GM23338 (cell line): ENCODE results near the gene KDM4C. TPM values are rescaled to one million over a fixed set of nuclear protein-coding genes. Genes with fewer than 3 reads are reported as not detected.

Source experiments
- ATAC-seq: fragments of 200-7000 bp; cut with Tn5 transposase; 3 replicates; pipeline ENCODE4 v1.9.1; 2020
- DNase-seq: peaks from one replicate; pipeline ENCODE4 v3.0.0-alpha.2; 2015; ENCODE audit warnings: low spot score
- H2AFZ ChIP-seq: fragments of 200-600 bp; sonication (generic); 2 replicates; pipeline ENCODE4 v1.8.0; 2016; ENCODE audit warnings: antibody characterized with exemption, mild to moderate bottlenecking, moderate library complexity
- H3F3A ChIP-seq: fragments of 200-600 bp; sonication (generic); replicated peaks from 2 replicates; pipeline ENCODE4 v1.8.0; 2017; ENCODE audit warnings: antibody characterized with exemption, mixed run types, low read depth
- H3K27ac ChIP-seq: fragments of 200-600 bp; sonication (generic); 2 replicates; pipeline ENCODE4 v1.6.1; 2016; ENCODE audit warnings: low read depth
- H3K27me3 ChIP-seq: fragments of 200-600 bp; sonication (generic); 2 replicates; pipeline ENCODE4 v1.8.0; 2016; ENCODE audit warnings: mild to moderate bottlenecking, mixed run types, moderate library complexity; ENCODE audit not compliant: insufficient read depth
- H3K36me3 ChIP-seq: fragments of 200-600 bp; sonication (generic); 2 replicates; pipeline ENCODE4 v1.8.0; 2016; ENCODE audit warnings: mild to moderate bottlenecking; ENCODE audit not compliant: insufficient read depth
- H3K4me1 ChIP-seq: fragments of 200-600 bp; sonication (generic); 2 replicates; pipeline ENCODE4 v1.8.0; 2016; ENCODE audit warnings: mild to moderate bottlenecking, moderate library complexity; ENCODE audit not compliant: insufficient read depth
- H3K4me2 ChIP-seq: fragments of 200-600 bp; sonication (generic); 2 replicates; pipeline ENCODE4 v1.7.1; 2017; ENCODE audit warnings: mixed run types
- H3K4me3 ChIP-seq: fragments of 200-600 bp; sonication (generic); 2 replicates; pipeline ENCODE4 v1.6.1; 2016; ENCODE audit warnings: mixed run types
- H3K79me2 ChIP-seq: fragments of 200-600 bp; sonication (generic); replicated peaks from 2 replicates; pipeline ENCODE4 v1.8.0; 2017; ENCODE audit warnings: mild to moderate bottlenecking; ENCODE audit not compliant: insufficient read depth
- H3K9me2 ChIP-seq: fragments of 200-600 bp; sonication (generic); 2 replicates; pipeline ENCODE4 v1.8.0; 2017; ENCODE audit not compliant: insufficient read depth
- H4K20me1 ChIP-seq: fragments of 200-600 bp; sonication (generic); replicated peaks from 2 replicates; pipeline ENCODE4 v1.8.0; 2017; ENCODE audit warnings: mild to moderate bottlenecking; ENCODE audit not compliant: insufficient read depth
- H3K27ac Mint-ChIP-seq: 2 replicates; pipeline ENCODE4 v1.8.0; 2020; ENCODE audit warnings: inconsistent platforms, mild to moderate bottlenecking, moderate library complexity, mixed read lengths
- H3K27me3 Mint-ChIP-seq: 3 replicates; pipeline ENCODE4 v1.8.0; 2022; ENCODE audit warnings: low read depth, mild to moderate bottlenecking, moderate library complexity, mixed read lengths, inconsistent platforms; ENCODE audit not compliant: insufficient read depth, poor library complexity
- H3K36me3 Mint-ChIP-seq: 3 replicates; pipeline ENCODE4 v1.8.0; 2021; ENCODE audit warnings: low read depth, mild to moderate bottlenecking, inconsistent platforms, moderate library complexity, mixed read lengths
- H3K4me1 Mint-ChIP-seq: 3 replicates; pipeline ENCODE4 v1.8.0; 2020; ENCODE audit warnings: mild to moderate bottlenecking, inconsistent platforms, mixed read lengths
- H3K4me3 Mint-ChIP-seq: 3 replicates; pipeline ENCODE4 v1.8.0; 2021; ENCODE audit warnings: moderate library complexity, mild to moderate bottlenecking, inconsistent platforms, mixed read lengths
- H3K9me3 Mint-ChIP-seq: 3 replicates; pipeline ENCODE4 v1.8.0; 2020; ENCODE audit warnings: moderate library complexity, mild to moderate bottlenecking, inconsistent platforms, mixed read lengths
- EZH2 ChIP-seq: fragments of 200-600 bp; sonication (generic); IDR thresholded peaks from one replicate; pipeline ENCODE4 v1.8.0; 2017; ENCODE audit warnings: antibody characterized with exemption, mild to moderate bottlenecking, low read depth; ENCODE audit not compliant: unreplicated experiment
- EZH2phosphoT487 ChIP-seq: fragments of 200-600 bp; sonication (generic); IDR thresholded peaks from one replicate; pipeline ENCODE4 v1.8.1; 2018; ENCODE audit warnings: antibody characterized with exemption; ENCODE audit not compliant: unreplicated experiment
- JUNB ChIP-seq: IDR thresholded peaks from one replicate; pipeline ENCODE4 v1.6.1; 2016; ENCODE audit warnings: antibody characterized with exemption; ENCODE audit not compliant: unreplicated experiment
- NANOG ChIP-seq: IDR thresholded peaks from 2 replicates; pipeline ENCODE4 v1.6.1; 2016; ENCODE audit warnings: antibody characterized with exemption, borderline replicate concordance
- POLR2AphosphoS5 ChIP-seq: IDR thresholded peaks from 2 replicates; pipeline ENCODE4 v1.6.1; 2016; ENCODE audit warnings: antibody characterized with exemption, low read depth
- STAT1 ChIP-seq: IDR thresholded peaks from one replicate; pipeline ENCODE4 v1.6.1; 2016; ENCODE audit warnings: antibody characterized with exemption; ENCODE audit not compliant: unreplicated experiment
- ZNF114 ChIP-seq: fragments of 250-450 bp; sonication (Bioruptor Pico); IDR thresholded peaks from 2 replicates; pipeline ENCODE4 v1.5.0; 2020; ENCODE audit warnings: mild to moderate bottlenecking, moderate library complexity
- ZNF331 ChIP-seq: fragments of 250-450 bp; sonication (Bioruptor Pico); IDR thresholded peaks from 2 replicates; pipeline ENCODE4 v1.5.0; 2020; ENCODE audit warnings: low read depth, mild to moderate bottlenecking, moderate library complexity
- polyA plus RNA-seq: library from polyadenylated mRNA; unstranded; fragments of >200 nt; fragmentation: Nextera tagmentation; extraction: Ambion mirVana; gene quantifications from 2 replicates; pipeline ENCODE4 v1.2.1, GENCODE V29; 2016
- total RNA-seq: library from RNA; depleted of rRNA; stranded (reverse); fragments of >200 nt; shearing (Covaris generic); gene quantifications from 2 replicates; pipeline ENCODE4 v1.2.3, GENCODE V29; 2014
- TF ChIP-seq, protein P1 (sequence below): IDR thresholded peaks from 2 replicates; pipeline ENCODE4 v1.6.1; 2016; ENCODE audit warnings: antibody characterized with exemption
- TF ChIP-seq, protein P2 (sequence below): fragments of 250-450 bp; sonication (Bioruptor Pico); IDR thresholded peaks from 2 replicates; pipeline ENCODE4 v1.5.0; 2020; ENCODE audit warnings: mild to moderate bottlenecking, moderate library complexity
- TF ChIP-seq, protein P3 (sequence below), 2 experiments: fragments of 200-600 bp in 1 of 2; sonication (generic) in 1 of 2; conservative IDR thresholded peaks; 2 replicates each; pipeline versions ENCODE4 v1.5.1 to v1.6.1; 2016 to 2017; ENCODE audit warnings: antibody characterized with exemption in 2 of 2, low read depth in 2 of 2, mild to moderate bottlenecking in 2 of 2, moderate library complexity in 1 of 2
- TF ChIP-seq, protein P4 (sequence below): IDR thresholded peaks from one replicate; pipeline ENCODE4 v1.6.1; 2018; ENCODE audit warnings: antibody characterized with exemption; ENCODE audit not compliant: unreplicated experiment

The KDM4C gene
- total and polyA plus RNA-seq, 2 experiments from 2014 or later: 12.0 to 43.8 TPM

DNA sequence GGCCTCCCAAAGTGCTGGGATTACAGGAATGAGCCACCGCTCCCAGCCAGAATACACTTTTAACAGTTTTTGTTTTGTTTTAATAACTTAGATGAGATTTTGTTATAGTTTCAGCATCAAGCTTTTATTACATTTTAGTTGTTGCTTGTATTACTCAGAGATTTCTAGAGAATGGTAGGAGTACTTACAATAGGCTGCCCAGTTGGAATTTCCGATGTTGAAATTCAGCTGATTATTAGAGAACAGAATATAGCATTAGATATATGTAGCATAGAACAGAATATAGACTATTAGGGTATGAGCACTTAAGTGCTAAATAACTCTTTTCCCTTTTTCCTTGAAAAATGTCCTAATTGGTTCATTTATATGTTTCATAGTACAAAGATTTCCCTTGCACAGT is 6.2 kb downstream of the KDM4C start (continued):
- TF ChIP-seq, protein P1, sequence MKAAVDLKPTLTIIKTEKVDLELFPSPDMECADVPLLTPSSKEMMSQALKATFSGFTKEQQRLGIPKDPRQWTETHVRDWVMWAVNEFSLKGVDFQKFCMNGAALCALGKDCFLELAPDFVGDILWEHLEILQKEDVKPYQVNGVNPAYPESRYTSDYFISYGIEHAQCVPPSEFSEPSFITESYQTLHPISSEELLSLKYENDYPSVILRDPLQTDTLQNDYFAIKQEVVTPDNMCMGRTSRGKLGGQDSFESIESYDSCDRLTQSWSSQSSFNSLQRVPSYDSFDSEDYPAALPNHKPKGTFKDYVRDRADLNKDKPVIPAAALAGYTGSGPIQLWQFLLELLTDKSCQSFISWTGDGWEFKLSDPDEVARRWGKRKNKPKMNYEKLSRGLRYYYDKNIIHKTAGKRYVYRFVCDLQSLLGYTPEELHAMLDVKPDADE: no peak
- TF ChIP-seq NANOG (no peak), ZNF114 (CRISPR knock-in tag) (no peak)

DNA sequence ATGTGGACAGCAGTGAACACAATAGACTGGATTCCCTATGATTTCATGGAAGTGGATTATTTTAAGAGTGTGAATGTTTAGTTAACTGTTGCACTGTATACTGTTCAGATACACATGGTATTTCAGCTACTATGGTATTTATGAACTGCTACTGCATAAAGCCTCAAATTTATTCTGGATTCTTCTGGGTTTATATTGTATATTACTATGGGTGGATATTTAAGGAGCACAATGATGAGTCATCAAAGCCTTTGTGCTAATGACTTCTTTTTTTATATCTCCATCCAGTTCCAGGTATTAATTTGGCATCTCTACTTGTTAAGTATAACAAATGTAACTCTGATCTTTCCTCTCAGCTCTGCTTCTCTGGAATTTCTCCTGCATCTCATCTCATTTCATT is 6.8 kb downstream of the KDM4C start:
- H3K4me1 ChIP-seq: peaks cover 60% of the 10 kb centered on the region
- H3K27me3 ChIP-seq: no peaks in the 10 kb centered on the region
- Mint-ChIP-seq H3K27me3 (peaks cover 9% of the 10 kb centered on the region), H3K27ac (peak overlapping the region; percentile 86), H3K4me3 (no peak overlapping the region), H3K4me1 (peaks cover 57% of the 10 kb centered on the region), H3K9me3 (no peaks in the 10 kb centered on the region), H3K36me3 (peaks cover 5% of the 10 kb centered on the region; the same call in 2 of the 3 replicates)
- H4K20me1 ChIP-seq: no peaks in the 10 kb centered on the region
- H3K79me2 ChIP-seq: peaks cover 93% of the 10 kb centered on the region
- H2AFZ ChIP-seq: no peak overlapping the region
- no peak for DNase-seq
- peak overlapping the region; percentile 91 for H3K27ac ChIP-seq
- no peak for ATAC-seq
- no peaks in the 10 kb centered on the region for H3K9me2 ChIP-seq
- H3K4me3 ChIP-seq: no peak overlapping the region
- peak overlapping the region; percentile 60 for H3K4me2 ChIP-seq
- peaks cover 6% of the 10 kb centered on the region for H3F3A ChIP-seq
- H3K36me3 ChIP-seq: no peaks in the 10 kb centered on the region
- TF ChIP-seq POLR2AphosphoS5 (no peak), ZNF331 (CRISPR knock-in tag) (no peak), ZNF114 (CRISPR knock-in tag) (no peak), EZH2 (no peak), STAT1 (no peak), JUNB (no peak), EZH2phosphoT487 (no peak)
- TF ChIP-seq, protein P2, sequence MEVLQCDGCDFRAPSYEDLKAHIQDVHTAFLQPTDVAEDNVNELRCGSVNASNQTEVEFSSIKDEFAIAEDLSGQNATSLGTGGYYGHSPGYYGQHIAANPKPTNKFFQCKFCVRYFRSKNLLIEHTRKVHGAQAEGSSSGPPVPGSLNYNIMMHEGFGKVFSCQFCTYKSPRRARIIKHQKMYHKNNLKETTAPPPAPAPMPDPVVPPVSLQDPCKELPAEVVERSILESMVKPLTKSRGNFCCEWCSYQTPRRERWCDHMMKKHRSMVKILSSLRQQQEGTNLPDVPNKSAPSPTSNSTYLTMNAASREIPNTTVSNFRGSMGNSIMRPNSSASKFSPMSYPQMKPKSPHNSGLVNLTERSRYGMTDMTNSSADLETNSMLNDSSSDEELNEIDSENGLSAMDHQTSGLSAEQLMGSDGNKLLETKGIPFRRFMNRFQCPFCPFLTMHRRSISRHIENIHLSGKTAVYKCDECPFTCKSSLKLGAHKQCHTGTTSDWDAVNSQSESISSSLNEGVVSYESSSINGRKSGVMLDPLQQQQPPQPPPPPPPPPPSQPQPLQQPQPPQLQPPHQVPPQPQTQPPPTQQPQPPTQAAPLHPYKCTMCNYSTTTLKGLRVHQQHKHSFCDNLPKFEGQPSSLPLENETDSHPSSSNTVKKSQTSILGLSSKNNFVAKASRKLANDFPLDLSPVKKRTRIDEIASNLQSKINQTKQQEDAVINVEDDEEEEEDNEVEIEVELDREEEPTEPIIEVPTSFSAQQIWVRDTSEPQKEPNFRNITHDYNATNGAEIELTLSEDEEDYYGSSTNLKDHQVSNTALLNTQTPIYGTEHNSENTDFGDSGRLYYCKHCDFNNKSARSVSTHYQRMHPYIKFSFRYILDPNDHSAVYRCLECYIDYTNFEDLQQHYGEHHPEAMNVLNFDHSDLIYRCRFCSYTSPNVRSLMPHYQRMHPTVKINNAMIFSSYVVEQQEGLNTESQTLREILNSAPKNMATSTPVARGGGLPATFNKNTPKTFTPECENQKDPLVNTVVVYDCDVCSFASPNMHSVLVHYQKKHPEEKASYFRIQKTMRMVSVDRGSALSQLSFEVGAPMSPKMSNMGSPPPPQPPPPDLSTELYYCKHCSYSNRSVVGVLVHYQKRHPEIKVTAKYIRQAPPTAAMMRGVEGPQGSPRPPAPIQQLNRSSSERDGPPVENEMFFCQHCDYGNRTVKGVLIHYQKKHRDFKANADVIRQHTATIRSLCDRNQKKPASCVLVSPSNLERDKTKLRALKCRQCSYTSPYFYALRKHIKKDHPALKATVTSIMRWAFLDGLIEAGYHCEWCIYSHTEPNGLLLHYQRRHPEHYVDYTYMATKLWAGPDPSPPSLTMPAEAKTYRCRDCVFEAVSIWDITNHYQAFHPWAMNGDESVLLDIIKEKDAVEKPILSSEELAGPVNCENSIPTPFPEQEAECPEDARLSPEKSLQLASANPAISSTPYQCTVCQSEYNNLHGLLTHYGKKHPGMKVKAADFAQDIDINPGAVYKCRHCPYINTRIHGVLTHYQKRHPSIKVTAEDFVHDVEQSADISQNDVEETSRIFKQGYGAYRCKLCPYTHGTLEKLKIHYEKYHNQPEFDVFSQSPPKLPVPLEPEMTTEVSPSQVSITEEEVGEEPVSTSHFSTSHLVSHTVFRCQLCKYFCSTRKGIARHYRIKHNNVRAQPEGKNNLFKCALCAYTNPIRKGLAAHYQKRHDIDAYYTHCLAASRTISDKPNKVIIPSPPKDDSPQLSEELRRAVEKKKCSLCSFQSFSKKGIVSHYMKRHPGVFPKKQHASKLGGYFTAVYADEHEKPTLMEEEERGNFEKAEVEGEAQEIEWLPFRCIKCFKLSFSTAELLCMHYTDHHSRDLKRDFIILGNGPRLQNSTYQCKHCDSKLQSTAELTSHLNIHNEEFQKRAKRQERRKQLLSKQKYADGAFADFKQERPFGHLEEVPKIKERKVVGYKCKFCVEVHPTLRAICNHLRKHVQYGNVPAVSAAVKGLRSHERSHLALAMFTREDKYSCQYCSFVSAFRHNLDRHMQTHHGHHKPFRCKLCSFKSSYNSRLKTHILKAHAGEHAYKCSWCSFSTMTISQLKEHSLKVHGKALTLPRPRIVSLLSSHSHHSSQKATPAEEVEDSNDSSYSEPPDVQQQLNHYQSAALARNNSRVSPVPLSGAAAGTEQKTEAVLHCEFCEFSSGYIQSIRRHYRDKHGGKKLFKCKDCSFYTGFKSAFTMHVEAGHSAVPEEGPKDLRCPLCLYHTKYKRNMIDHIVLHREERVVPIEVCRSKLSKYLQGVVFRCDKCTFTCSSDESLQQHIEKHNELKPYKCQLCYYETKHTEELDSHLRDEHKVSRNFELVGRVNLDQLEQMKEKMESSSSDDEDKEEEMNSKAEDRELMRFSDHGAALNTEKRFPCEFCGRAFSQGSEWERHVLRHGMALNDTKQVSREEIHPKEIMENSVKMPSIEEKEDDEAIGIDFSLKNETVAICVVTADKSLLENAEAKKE (CRISPR knock-in tag): no peak
- TF ChIP-seq, protein P1: no peak
- TF ChIP-seq, protein P3, sequence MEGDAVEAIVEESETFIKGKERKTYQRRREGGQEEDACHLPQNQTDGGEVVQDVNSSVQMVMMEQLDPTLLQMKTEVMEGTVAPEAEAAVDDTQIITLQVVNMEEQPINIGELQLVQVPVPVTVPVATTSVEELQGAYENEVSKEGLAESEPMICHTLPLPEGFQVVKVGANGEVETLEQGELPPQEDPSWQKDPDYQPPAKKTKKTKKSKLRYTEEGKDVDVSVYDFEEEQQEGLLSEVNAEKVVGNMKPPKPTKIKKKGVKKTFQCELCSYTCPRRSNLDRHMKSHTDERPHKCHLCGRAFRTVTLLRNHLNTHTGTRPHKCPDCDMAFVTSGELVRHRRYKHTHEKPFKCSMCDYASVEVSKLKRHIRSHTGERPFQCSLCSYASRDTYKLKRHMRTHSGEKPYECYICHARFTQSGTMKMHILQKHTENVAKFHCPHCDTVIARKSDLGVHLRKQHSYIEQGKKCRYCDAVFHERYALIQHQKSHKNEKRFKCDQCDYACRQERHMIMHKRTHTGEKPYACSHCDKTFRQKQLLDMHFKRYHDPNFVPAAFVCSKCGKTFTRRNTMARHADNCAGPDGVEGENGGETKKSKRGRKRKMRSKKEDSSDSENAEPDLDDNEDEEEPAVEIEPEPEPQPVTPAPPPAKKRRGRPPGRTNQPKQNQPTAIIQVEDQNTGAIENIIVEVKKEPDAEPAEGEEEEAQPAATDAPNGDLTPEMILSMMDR (conservative IDR thresholded peaks at IDR 0.05; ENCODE audit: low read depth in 2 of 2): no peak
- TF ChIP-seq, protein P4, sequence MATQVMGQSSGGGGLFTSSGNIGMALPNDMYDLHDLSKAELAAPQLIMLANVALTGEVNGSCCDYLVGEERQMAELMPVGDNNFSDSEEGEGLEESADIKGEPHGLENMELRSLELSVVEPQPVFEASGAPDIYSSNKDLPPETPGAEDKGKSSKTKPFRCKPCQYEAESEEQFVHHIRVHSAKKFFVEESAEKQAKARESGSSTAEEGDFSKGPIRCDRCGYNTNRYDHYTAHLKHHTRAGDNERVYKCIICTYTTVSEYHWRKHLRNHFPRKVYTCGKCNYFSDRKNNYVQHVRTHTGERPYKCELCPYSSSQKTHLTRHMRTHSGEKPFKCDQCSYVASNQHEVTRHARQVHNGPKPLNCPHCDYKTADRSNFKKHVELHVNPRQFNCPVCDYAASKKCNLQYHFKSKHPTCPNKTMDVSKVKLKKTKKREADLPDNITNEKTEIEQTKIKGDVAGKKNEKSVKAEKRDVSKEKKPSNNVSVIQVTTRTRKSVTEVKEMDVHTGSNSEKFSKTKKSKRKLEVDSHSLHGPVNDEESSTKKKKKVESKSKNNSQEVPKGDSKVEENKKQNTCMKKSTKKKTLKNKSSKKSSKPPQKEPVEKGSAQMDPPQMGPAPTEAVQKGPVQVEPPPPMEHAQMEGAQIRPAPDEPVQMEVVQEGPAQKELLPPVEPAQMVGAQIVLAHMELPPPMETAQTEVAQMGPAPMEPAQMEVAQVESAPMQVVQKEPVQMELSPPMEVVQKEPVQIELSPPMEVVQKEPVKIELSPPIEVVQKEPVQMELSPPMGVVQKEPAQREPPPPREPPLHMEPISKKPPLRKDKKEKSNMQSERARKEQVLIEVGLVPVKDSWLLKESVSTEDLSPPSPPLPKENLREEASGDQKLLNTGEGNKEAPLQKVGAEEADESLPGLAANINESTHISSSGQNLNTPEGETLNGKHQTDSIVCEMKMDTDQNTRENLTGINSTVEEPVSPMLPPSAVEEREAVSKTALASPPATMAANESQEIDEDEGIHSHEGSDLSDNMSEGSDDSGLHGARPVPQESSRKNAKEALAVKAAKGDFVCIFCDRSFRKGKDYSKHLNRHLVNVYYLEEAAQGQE: no peak
